ENCODE measurements around the gene PRSS33.

Gene PRSS33

GRCh38 chr16:2799859-2800226, 12.5 kb upstream of the PRSS33 start:
- TF ChIP-seq CTCF (IDR thresholded peaks at IDR 0.05; ENCODE audit: low read depth, low read length) = no peak
- H3K4me3 ChIP-seq (ENCODE audit: low read depth, low read length) = no peak overlapping the region
- DNase-seq (ENCODE audit: low read depth) = no peak

- no peak for DNase-seq (ENCODE audit: low read depth)
- TF ChIP-seq CTCF (IDR thresholded peaks at IDR 0.05; ENCODE audit: low read depth, low read length) = no peak
- no peak for TF ChIP-seq MAX (IDR thresholded peaks at IDR 0.05; ENCODE audit: low read depth, low read length)
- TF ChIP-seq POLR2A (IDR thresholded peaks at IDR 0.05; ENCODE audit: extremely low read depth, insufficient read length) = no peak
- no peak for TF ChIP-seq MYC (IDR thresholded peaks at IDR 0.05; ENCODE audit: low read depth, low read length)
- H3K4me3 ChIP-seq (ENCODE audit: low read depth, low read length) = no peak overlapping the region
Observed at GRCh38 chr16:2799205-2799858, 12.0 kb upstream of the PRSS33 start.

- no peak for DNase-seq (ENCODE audit: low read depth)
Observed at GRCh38 chr16:2798723-2799204, 11.4 kb upstream of the PRSS33 start.

GRCh38 chr16:2795395-2796143, 8.2 kb upstream of the PRSS33 start:
- no peak overlapping the region for H3K4me3 ChIP-seq (ENCODE audit: low read depth, low read length)
- DNase-seq (ENCODE audit: low read depth) = peak; percentile 74
- TF ChIP-seq MAX (IDR thresholded peaks at IDR 0.05; ENCODE audit: low read depth, low read length) = no peak
- TF ChIP-seq POLR2A (IDR thresholded peaks at IDR 0.05; ENCODE audit: extremely low read depth, insufficient read length) = no peak
- TF ChIP-seq MYC (IDR thresholded peaks at IDR 0.05; ENCODE audit: low read depth, low read length) = no peak
- no peak for TF ChIP-seq CTCF (IDR thresholded peaks at IDR 0.05; ENCODE audit: low read depth, low read length)

More at GRCh38 chr16:2798723-2799204, 11.4 kb upstream of the PRSS33 start:
- no peak for TF ChIP-seq POLR2A (IDR thresholded peaks at IDR 0.05; ENCODE audit: extremely low read depth, insufficient read length)
- TF ChIP-seq CTCF (IDR thresholded peaks at IDR 0.05; ENCODE audit: low read depth, low read length) = no peak
- no peak for TF ChIP-seq MAX (IDR thresholded peaks at IDR 0.05; ENCODE audit: low read depth, low read length)
- no peak for TF ChIP-seq MYC (IDR thresholded peaks at IDR 0.05; ENCODE audit: low read depth, low read length)
- no peak overlapping the region for H3K4me3 ChIP-seq (ENCODE audit: low read depth, low read length)

GRCh38 chr16:2792940-2793339, 5.6 kb upstream of the PRSS33 start:
- DNase-seq (ENCODE audit: low read depth) = no peak
- no peak overlapping the region for H3K4me3 ChIP-seq (ENCODE audit: low read depth, low read length)
- TF ChIP-seq MAX (IDR thresholded peaks at IDR 0.05; ENCODE audit: low read depth, low read length) (no peak), CTCF (IDR thresholded peaks at IDR 0.05; ENCODE audit: low read depth, low read length) (no peak), POLR2A (IDR thresholded peaks at IDR 0.05; ENCODE audit: extremely low read depth, insufficient read length) (no peak), MYC (IDR thresholded peaks at IDR 0.05; ENCODE audit: low read depth, low read length) (no peak)

All from NB4 (cell line).